Sigmoid colon (tissue), 7 donors: ENCODE measurements around the gene TPTE2. TPM values are rescaled to one million over a fixed set of nuclear protein-coding genes. Genes with fewer than 3 reads are reported as not detected.

Experiments used
- DNase-seq: peaks from one replicate; pipeline ENCODE4 v3.0.0-alpha.2; 2019
- H3K27ac ChIP-seq, 4 donors: fragments of 200-600 bp; sonication (generic); one replicate each; pipeline ENCODE4 v1.5.1; 2016 to 2019; ENCODE audit warnings: mild to moderate bottlenecking in 1 of 4
- H3K27me3 ChIP-seq, 3 donors: fragments of 200-600 bp; sonication (generic); one replicate each; pipeline ENCODE4 v1.5.1; 2019; ENCODE audit warnings: mild to moderate bottlenecking in 1 of 3
- H3K36me3 ChIP-seq, 4 donors: fragments of 200-600 bp; sonication (generic); one replicate each; pipeline ENCODE4 v1.5.1; 2016 to 2019
- H3K4me1 ChIP-seq, 4 donors: fragments of 200-600 bp; sonication (generic); one replicate each; pipeline ENCODE4 v1.5.1; 2017 to 2019
- H3K4me3 ChIP-seq, 4 donors: fragments of 200-600 bp; sonication (generic); one replicate each; pipeline ENCODE4 v1.5.1; 2017 to 2019; ENCODE audit warnings: mild to moderate bottlenecking in 2 of 4, moderate library complexity in 1 of 4
- H3K9me3 ChIP-seq, 4 donors: fragments of 200-600 bp in 3 of 4; sonication (generic) in 3 of 4; one replicate each; pipeline versions ENCODE4 v1.5.1 to v1.6.1; 2013 to 2019
- EP300 ChIP-seq, 4 donors: sonication (generic); formaldehyde crosslinking; IDR thresholded peaks; one replicate each; pipeline ENCODE4 v1.6.1; 2017; ENCODE audit warnings: antibody characterized with exemption in 4 of 4
- WGBS, 2 donors: extraction: QIAGEN DNeasy Blood & Tissue Kit; methylation state at CpG; one replicate each; pipeline ENCODE4 v1.1.7; 2013; 5-methylcytosine and 5-hydroxymethylcytosine counted together
- intact Hi-C: fragments of 100-400 bp; cut with DNase I; formaldehyde crosslinking; loops from one replicate; pipeline ENCODE4 v1.15.1; 2023
- polyA plus RNA-seq, 3 donors: library from polyadenylated mRNA; stranded (reverse); fragments of 200-250 nt; gene quantifications; one replicate each; pipeline ENCODE4 v1.2.3, GENCODE V29; 2013
- total RNA-seq, 4 donors: library from RNA; depleted of rRNA; stranded (reverse); fragments of >200 nt; gene quantifications; one replicate each; pipeline ENCODE4 v1.1.0, GENCODE V29; 2016
- donor health status: healthy with polysubstance abuse.
- donor health status: Bipolar disorder and iron deficiency.
- donor health status: healthy.

TPTE2 gene
- total and polyA plus RNA-seq, 7 donors: 0.04 to 0.99 TPM; not detected in 5

DNA sequence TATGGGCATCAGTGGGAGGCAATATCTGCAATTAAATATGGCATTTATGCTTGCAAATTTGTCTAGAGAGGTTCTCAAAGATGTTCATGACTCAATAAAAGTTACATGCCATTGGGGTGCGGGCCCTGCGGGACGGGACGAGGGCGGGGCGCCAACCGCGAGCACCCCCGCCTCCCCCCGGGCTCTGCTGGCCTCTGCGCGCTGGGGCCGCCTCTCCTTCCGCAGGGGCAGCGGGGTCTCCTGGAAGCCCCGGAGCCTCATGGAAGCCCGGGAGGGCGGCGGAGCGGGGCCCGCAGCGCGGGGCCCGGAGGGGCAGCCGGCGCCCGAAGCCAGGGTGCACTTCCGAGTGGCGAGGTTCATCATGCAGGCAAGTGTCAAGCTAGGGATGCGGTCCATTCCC, 179.2 kb downstream of the TPTE2 start:
- Histone ChIP-seq H3K36me3 (no peaks in the 10 kb centered on the region), H3K4me1 (no peaks in the 10 kb centered on the region), H3K27ac (no peak overlapping the region), H3K9me3 (peaks cover 0 to 3% (median 0%) of the 10 kb centered on the region in 4 donors), H3K4me3 (no peak overlapping the region), H3K27me3 (no peaks in the 10 kb centered on the region)
- TF ChIP-seq EP300 (IDR thresholded peaks at IDR 0.05): no peak
- 71 to 84% methylated on average over 30 of the region's 30 CpGs for WGBS, 2 donors
- DNase-seq: no peak
- intact Hi-C loops: no loop called here

Other genes with a start within 250 kb of the TPTE2 start
- 10 to 100 TPM; 37.4 to 47.6 (median 41.1) TPM for gene MPHOSPH8, start 72.1 kb upstream of the TPTE2 start, total RNA-seq
- 10 to 100 TPM; 17.4 to 27.4 (median 17.6) TPM for gene MPHOSPH8, start 72.1 kb upstream of the TPTE2 start, polyA plus RNA-seq
- gene PSPC1, start 221.4 kb upstream of the TPTE2 start, total RNA-seq: 10 to 100 TPM; 48.2 to 85.3 (median 58.6) TPM
- 10 to 100 TPM; 15.3 to 28.3 (median 25.8) TPM for gene PSPC1, start 221.4 kb upstream of the TPTE2 start, polyA plus RNA-seq